Breast epithelium (tissue), 3 donors: ENCODE measurements around the gene APPL2.

Experiments used
- POLR2A ChIP-seq: fragments of 450-650 bp; IDR thresholded peaks from one replicate; pipeline ENCODE4 v1.6.1; 2016; ENCODE audit warnings: antibody characterized with exemption, mild to moderate bottlenecking, moderate library complexity
- POLR2AphosphoS5 ChIP-seq, 3 donors: sonication (generic); formaldehyde crosslinking; IDR thresholded peaks; one replicate each; pipeline ENCODE4 v1.6.1; 2017; ENCODE audit warnings: antibody characterized with exemption in 3 of 3
- TF ChIP-seq, protein P1 (sequence below), 3 donors: fragments of 450-650 bp; IDR thresholded peaks; one replicate each; pipeline ENCODE4 v1.5.1; 2016 to 2017; ENCODE audit warnings: antibody characterized with exemption in 3 of 3, mild to moderate bottlenecking in 3 of 3, moderate library complexity in 3 of 3

GRCh38 chr12:105225505-105226015, 10.4 kb downstream of the APPL2 start:
- TF ChIP-seq POLR2A (no peak), POLR2AphosphoS5 (IDR thresholded peaks at IDR 0.05) (no peak)
- TF ChIP-seq, protein P1, sequence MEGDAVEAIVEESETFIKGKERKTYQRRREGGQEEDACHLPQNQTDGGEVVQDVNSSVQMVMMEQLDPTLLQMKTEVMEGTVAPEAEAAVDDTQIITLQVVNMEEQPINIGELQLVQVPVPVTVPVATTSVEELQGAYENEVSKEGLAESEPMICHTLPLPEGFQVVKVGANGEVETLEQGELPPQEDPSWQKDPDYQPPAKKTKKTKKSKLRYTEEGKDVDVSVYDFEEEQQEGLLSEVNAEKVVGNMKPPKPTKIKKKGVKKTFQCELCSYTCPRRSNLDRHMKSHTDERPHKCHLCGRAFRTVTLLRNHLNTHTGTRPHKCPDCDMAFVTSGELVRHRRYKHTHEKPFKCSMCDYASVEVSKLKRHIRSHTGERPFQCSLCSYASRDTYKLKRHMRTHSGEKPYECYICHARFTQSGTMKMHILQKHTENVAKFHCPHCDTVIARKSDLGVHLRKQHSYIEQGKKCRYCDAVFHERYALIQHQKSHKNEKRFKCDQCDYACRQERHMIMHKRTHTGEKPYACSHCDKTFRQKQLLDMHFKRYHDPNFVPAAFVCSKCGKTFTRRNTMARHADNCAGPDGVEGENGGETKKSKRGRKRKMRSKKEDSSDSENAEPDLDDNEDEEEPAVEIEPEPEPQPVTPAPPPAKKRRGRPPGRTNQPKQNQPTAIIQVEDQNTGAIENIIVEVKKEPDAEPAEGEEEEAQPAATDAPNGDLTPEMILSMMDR (IDR thresholded peaks at IDR 0.05) = no peak
